GM12878 (cell line): Measurements from ENCODE around the gene GPC3. TPM values are rescaled to one million over a fixed set of nuclear protein-coding genes. Genes with fewer than 3 reads are reported as not detected.

Source experiments
- ATAC-seq: fragments of 200-7000 bp; cut with Tn5 transposase; 3 replicates; pipeline ENCODE4 v1.9.1; 2020; ENCODE audit warnings: mild to moderate bottlenecking, moderate library complexity
- BruUV-seq: library from RNA; stranded (reverse); fragments of 400-500 nt; replicated peaks from 2 replicates; lab custom pipeline; 2021; lab: Mats Ljungman, UMichigan
- CTCF ChIA-PET: fragments of 300-600 bp; sonication (Branson Sonifier 250); formaldehyde crosslinking; extraction: SDS; loops from one replicate; lab custom pipeline; 2021; ENCODE audit warnings: inconsistent platforms; lab: Yijun Ruan, JAX
- POLR2A ChIA-PET: fragments of 350-600 bp; formaldehyde crosslinking; extraction: SDS; loops from one replicate; lab custom pipeline; 2021; ENCODE audit warnings: inconsistent platforms; lab: Charles Lee
- RAD21 ChIA-PET: fragments of 300-600 bp; sonication (Branson Sonifier 250); formaldehyde crosslinking; loops from one replicate; lab custom pipeline; 2023; ENCODE audit warnings: antibody characterized with exemption; ENCODE audit not compliant: unreplicated experiment; lab: Charles Lee
- SMC1A ChIA-PET: fragments of 300-600 bp; sonication (Branson Sonifier 250); formaldehyde crosslinking; loops from one replicate; lab custom pipeline; 2023; ENCODE audit not compliant: unreplicated experiment, uncharacterized antibody; lab: Charles Lee
- DNase-seq: peaks from one replicate; pipeline ENCODE4 v3.0.0-alpha.2; 2011; ENCODE audit warnings: low read depth, low spot score
- FAIRE-seq: peaks from 3 replicates; lab custom pipeline; 2011; peaks lifted over from hg19 to GRCh38; lab: Jason Lieb, UNC
- H2AFZ ChIP-seq: 2 replicates; pipeline ENCODE4 v1.6.0; 2011; ENCODE audit warnings: low read depth, low read length, control low read depth; ENCODE audit not compliant: control insufficient read depth
- H3K27ac ChIP-seq: 2 replicates; pipeline ENCODE4 v1.5.1; 2011; ENCODE audit warnings: control low read depth; ENCODE audit not compliant: control insufficient read depth, insufficient read depth
- H3K27me3 ChIP-seq, 2 experiments: replicated peaks in 1 of 2; 2 replicates each; pipeline versions ENCODE4 v1.6.0 to v1.6.1; 2011; ENCODE audit warnings: low read length in 1 of 2; ENCODE audit not compliant: control insufficient read depth in 2 of 2, insufficient read depth in 2 of 2
- H3K36me3 ChIP-seq, 2 experiments: 2 replicates each; pipeline ENCODE4 v1.5.1; 2011; ENCODE audit warnings: low read length in 1 of 2; ENCODE audit not compliant: control insufficient read depth in 2 of 2, insufficient read depth in 2 of 2
- H3K4me1 ChIP-seq: 2 replicates; pipeline ENCODE4 v1.6.1; 2011; ENCODE audit warnings: mild to moderate bottlenecking, low read length, moderate library complexity, mixed read lengths; ENCODE audit not compliant: control insufficient read depth, insufficient read depth
- H3K4me2 ChIP-seq: 2 replicates; pipeline ENCODE4 v1.6.0; 2011; ENCODE audit warnings: control low read depth; ENCODE audit not compliant: control insufficient read depth, insufficient read depth
- H3K4me3 ChIP-seq: fragments of 200-600 bp; sonication (generic); 2 replicates; pipeline ENCODE4 v1.5.1; 2016
- H3K79me2 ChIP-seq: 2 replicates; pipeline ENCODE4 v1.6.0; 2011; ENCODE audit warnings: low read length; ENCODE audit not compliant: control insufficient read depth, insufficient read depth
- H3K9ac ChIP-seq: 2 replicates; pipeline ENCODE4 v1.8.0; 2011; ENCODE audit warnings: low read length, control low read depth, mixed read lengths; ENCODE audit not compliant: control insufficient read depth, insufficient read depth
- H3K9me3 ChIP-seq: replicated peaks from 3 replicates; pipeline ENCODE4 v1.5.1; 2011; ENCODE audit warnings: mild to moderate bottlenecking, low read length; ENCODE audit not compliant: control insufficient read depth, insufficient read depth
- H4K20me1 ChIP-seq: 2 replicates; pipeline ENCODE4 v1.6.0; 2011; ENCODE audit not compliant: control insufficient read depth, insufficient read depth
- ATF7 ChIP-seq: fragments of 450-650 bp; IDR thresholded peaks from 2 replicates; pipeline ENCODE4 v1.6.1; 2016; ENCODE audit warnings: low read depth, mild to moderate bottlenecking
- BACH1 ChIP-seq: fragments of 450-650 bp; IDR thresholded peaks from 2 replicates; pipeline ENCODE4 v1.6.1; 2017; ENCODE audit warnings: mild to moderate bottlenecking, borderline replicate concordance
- CEBPZ ChIP-seq: fragments of 150-350 bp; IDR thresholded peaks from 2 replicates; pipeline ENCODE4 v1.6.1; 2016; ENCODE audit warnings: low read depth, low read length
- DPF2 ChIP-seq: fragments of 450-650 bp; IDR thresholded peaks from 2 replicates; pipeline ENCODE4 v1.6.1; 2017; ENCODE audit warnings: mild to moderate bottlenecking
- E2F8 ChIP-seq: fragments of 450-650 bp; IDR thresholded peaks from 2 replicates; pipeline ENCODE4 v1.6.1; 2018; ENCODE audit warnings: mild to moderate bottlenecking, low read depth, moderate library complexity; ENCODE audit not compliant: partially characterized antibody
- GABPA ChIP-seq: IDR thresholded peaks from 2 replicates; pipeline ENCODE4 v1.6.1; 2014; ENCODE audit warnings: antibody characterized with exemption, low read depth, mild to moderate bottlenecking, inconsistent platforms
- HDAC6 ChIP-seq: fragments of 200-600 bp; sonication (generic); IDR thresholded peaks from one replicate; pipeline ENCODE4 v1.8.0; 2017; ENCODE audit warnings: antibody characterized with exemption; ENCODE audit not compliant: unreplicated experiment
- MAX ChIP-seq: IDR thresholded peaks from 2 replicates; pipeline ENCODE4 v1.6.1; 2012; ENCODE audit warnings: low read depth, low read length, improper control_type of control experiment
- NFIC ChIP-seq: IDR thresholded peaks from 2 replicates; pipeline ENCODE4 v1.6.1; 2012; ENCODE audit warnings: low read depth, mild to moderate bottlenecking, inconsistent platforms, low read length, moderate library complexity
- POLR2A ChIP-seq: IDR thresholded peaks from 2 replicates; pipeline ENCODE4 v1.6.1; 2011; ENCODE audit warnings: low read depth, mild to moderate bottlenecking, low read length
- RAD51 ChIP-seq: fragments of 450-650 bp; IDR thresholded peaks from 2 replicates; pipeline ENCODE4 v1.6.1; 2016; ENCODE audit warnings: moderate library complexity, mild to moderate bottlenecking, inconsistent platforms
- SIN3A ChIP-seq: IDR thresholded peaks from 2 replicates; pipeline ENCODE4 v1.6.1; 2012; ENCODE audit warnings: low read depth, low read length, improper control_type of control experiment
- SMARCA5 ChIP-seq: fragments of 450-650 bp; IDR thresholded peaks from 2 replicates; pipeline ENCODE4 v1.6.1; 2017; ENCODE audit warnings: mild to moderate bottlenecking
- TAF1 ChIP-seq: IDR thresholded peaks from 2 replicates; pipeline ENCODE4 v1.6.1; 2011; ENCODE audit warnings: mild to moderate bottlenecking, low read depth, low read length, borderline replicate concordance
- TARDBP ChIP-seq: IDR thresholded peaks from 2 replicates; pipeline ENCODE4 v1.6.1; 2016; ENCODE audit warnings: borderline replicate concordance
- WGBS: methylation state at CpG from one replicate; pipeline ENCODE4 v1.1.6; 2016; ENCODE audit warnings: low lambda C conversion rate; ENCODE audit not compliant: insufficient replicate concordance, insufficient coverage; ENCODE audit errors: missing lambda C conversion rate; 5-methylcytosine and 5-hydroxymethylcytosine counted together
- in situ Hi-C: fragments of 300-500 bp; cut with MboI; formaldehyde crosslinking; loops from 9 replicates; pipeline ENCODE4 v1.14.3; 2018; ENCODE audit warnings: mixed read lengths
- intact Hi-C: fragments of 100-400 bp; cut with micrococcal nuclease; formaldehyde crosslinking; loops from one replicate; pipeline ENCODE4 v1.14.2; 2022; ENCODE audit not compliant: unreplicated experiment
- polyA plus RNA-seq, 11 experiments: library from polyadenylated mRNA; depleted of rRNA in 4 of 11; unstranded in 6 of 11; stranded (reverse) in 5 of 11; fragments of >200 nt; fragmentation: Nextera tagmentation in 4 of 11; fragmentation: Illumina TruSeq in 1 of 11; extraction: Ambion mirVana in 4 of 11; extraction: Trizol in 1 of 11; gene quantifications; 1 replicate in 1 of 11; 2 replicates in 10 of 11; pipeline versions ENCODE4 v1.2.1 to v1.2.3, GENCODE V29; 2011 to 2016; ENCODE audit warnings: inconsistent platforms in 2 of 11, missing spikeins in 2 of 11, low read depth in 1 of 11
- total RNA-seq, 4 experiments: library from RNA; depleted of rRNA in 3 of 4; stranded (reverse); fragments of >200 nt in 3 of 4; fragmentation: Illumina TruSeq in 1 of 4; extraction: Trizol in 1 of 4; gene quantifications; 2 replicates each; pipeline versions ENCODE4 v1.2.1 to v1.2.3, GENCODE V29; 2013 to 2021

Gene GPC3
- total and polyA plus RNA-seq, 10 of the 15 experiments (the other 5 are each of a cell fraction or from before 2014, with no cell fraction given) = 0.09 to 0.82 TPM; not detected in 8

GRCh38 chrX:133634416-133634815, 351.0 kb downstream of the GPC3 start:
- Histone ChIP-seq H3K4me1 (no peaks in the 10 kb centered on the region), H3K9ac (no peak overlapping the region), H3K36me3 (no peaks in the 10 kb centered on the region), H3K27ac (no peak overlapping the region), H4K20me1 (no peaks in the 10 kb centered on the region), H3K27me3 (no peaks in the 10 kb centered on the region), H3K4me2 (no peak overlapping the region), H3K4me3 (no peak overlapping the region), H2AFZ (no peak overlapping the region), H3K79me2 (no peaks in the 10 kb centered on the region), H3K9me3 (no peaks in the 10 kb centered on the region)
- no TSS peak for BruUV-seq
- FAIRE-seq (no peak), DNase-seq (no peak), ATAC-seq (no peak)
- TF ChIP-seq NFIC (no peak), RAD51 (no peak), TAF1 (no peak), GABPA (no peak), MAX (no peak), SMARCA5 (no peak), HDAC6 (no peak), CEBPZ (no peak), POLR2A (no peak), E2F8 (no peak), TARDBP (no peak), BACH1 (no peak), ATF7 (no peak), DPF2 (no peak), SIN3A (no peak)
- intact Hi-C loops (no loop called here), in situ Hi-C loops (no loop called here)
- ChIA-PET CTCF (no interaction called here), POLR2A (no interaction called here), SMC1A (no interaction called here), RAD21 (no interaction called here)
- WGBS = 0% methylated on average over 1 of the region's 1 CpG
